GM23338 (cell line): ENCODE data around the gene H2BK1. TPM values are rescaled to one million over a fixed set of nuclear protein-coding genes. Genes with fewer than 3 reads are reported as not detected.

ENCODE experiments used
- CREB1 ChIP-seq: fragments of 250-450 bp; sonication (Bioruptor Pico); IDR thresholded peaks from 2 replicates; pipeline ENCODE4 v1.5.0; 2020; ENCODE audit warnings: low read depth, mild to moderate bottlenecking, moderate library complexity
- ETS1 ChIP-seq: IDR thresholded peaks from 2 replicates; pipeline ENCODE4 v1.6.1; 2016; ENCODE audit warnings: antibody characterized with exemption
- EZH2phosphoT487 ChIP-seq: fragments of 200-600 bp; sonication (generic); IDR thresholded peaks from one replicate; pipeline ENCODE4 v1.8.1; 2018; ENCODE audit warnings: antibody characterized with exemption; ENCODE audit not compliant: unreplicated experiment
- JUNB ChIP-seq: IDR thresholded peaks from one replicate; pipeline ENCODE4 v1.6.1; 2016; ENCODE audit warnings: antibody characterized with exemption; ENCODE audit not compliant: unreplicated experiment
- REST ChIP-seq: IDR thresholded peaks from one replicate; pipeline ENCODE4 v1.6.1; 2018; ENCODE audit warnings: antibody characterized with exemption; ENCODE audit not compliant: unreplicated experiment
- STAT1 ChIP-seq: IDR thresholded peaks from one replicate; pipeline ENCODE4 v1.6.1; 2016; ENCODE audit warnings: antibody characterized with exemption; ENCODE audit not compliant: unreplicated experiment
- ZNF462 ChIP-seq: fragments of 250-450 bp; sonication (Bioruptor Pico); IDR thresholded peaks from 2 replicates; pipeline ENCODE4 v1.5.0; 2020; ENCODE audit warnings: mild to moderate bottlenecking, moderate library complexity
- polyA plus RNA-seq: library from polyadenylated mRNA; unstranded; fragments of >200 nt; fragmentation: Nextera tagmentation; extraction: Ambion mirVana; gene quantifications from 2 replicates; pipeline ENCODE4 v1.2.1, GENCODE V29; 2016
- total RNA-seq: library from RNA; depleted of rRNA; stranded (reverse); fragments of >200 nt; shearing (Covaris generic); gene quantifications from 2 replicates; pipeline ENCODE4 v1.2.3, GENCODE V29; 2014

Gene H2BK1
- total and polyA plus RNA-seq, 2 experiments from 2014 or later: not detected

- no peak for TF ChIP-seq ZNF462 (CRISPR knock-in tag)
- no peak for TF ChIP-seq REST
- TF ChIP-seq STAT1: no peak
- TF ChIP-seq CREB1 (CRISPR knock-in tag): no peak
- TF ChIP-seq JUNB: no peak
- no peak for TF ChIP-seq EZH2phosphoT487
- no peak for TF ChIP-seq ETS1
These were observed 46.2 kb upstream of the H2BK1 start (continued) for GRCh38 chr7:151256410-151257045.
